KG1 (cell line): ENCODE data around the gene ADPRHL1.
"Not testable (repeated sequence)": the region's sequence is repeated elsewhere in the genome, so short reads cannot be mapped to it uniquely, and the experiment has no call there.

Source experiments
- DNase-seq: peaks from one replicate; lab custom pipeline; 2025; lab: John Stamatoyannopoulos, UW

The ADPRHL1 gene

DNA sequence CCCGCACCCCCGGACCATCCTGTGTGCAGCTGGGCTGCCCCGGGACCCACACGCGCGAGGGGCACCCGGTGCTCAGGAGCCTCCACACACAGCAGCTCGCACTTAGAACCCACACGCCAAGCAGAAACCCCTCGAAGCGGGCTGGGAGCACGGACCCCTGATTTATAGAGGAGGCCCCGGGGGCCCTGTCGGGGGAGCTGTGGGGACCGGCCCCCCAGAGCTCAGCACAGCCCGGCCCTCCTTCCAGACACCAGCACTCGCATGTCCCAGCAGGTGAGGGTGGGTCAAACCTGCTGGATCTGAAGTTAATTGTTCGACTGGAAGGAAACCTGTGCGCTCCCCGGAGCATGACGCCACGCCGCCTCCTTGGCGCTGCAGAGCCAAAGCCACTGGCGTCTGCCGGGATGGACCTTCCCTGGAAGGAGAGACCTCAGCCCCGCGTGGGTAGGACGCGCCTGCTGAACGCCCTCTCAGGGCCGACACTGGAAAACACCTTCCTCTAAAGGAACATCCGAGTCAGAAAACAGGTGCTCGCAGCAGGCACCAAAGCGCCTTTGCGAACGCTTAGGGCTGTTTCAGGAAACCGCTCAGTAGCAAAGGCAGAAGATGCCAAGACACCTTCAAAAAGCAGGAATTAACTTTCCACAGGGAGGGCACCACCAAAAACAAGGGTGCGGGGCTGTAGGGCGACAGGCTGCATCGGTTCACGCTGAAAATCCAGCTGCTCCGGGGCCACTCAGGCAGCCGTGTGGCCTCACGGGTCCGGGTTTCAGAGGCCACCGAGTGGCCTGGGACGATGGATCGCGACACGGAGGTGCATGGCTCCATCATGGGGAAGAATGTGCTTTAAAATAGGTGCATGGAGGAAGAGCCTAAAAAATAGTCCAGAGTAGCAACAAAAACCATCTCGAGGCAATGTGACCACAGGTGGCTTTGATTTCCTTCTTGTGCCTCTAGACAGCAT lies 51.6 kb downstream of the ADPRHL1 start:
- DNase-seq = no peak

DNA sequence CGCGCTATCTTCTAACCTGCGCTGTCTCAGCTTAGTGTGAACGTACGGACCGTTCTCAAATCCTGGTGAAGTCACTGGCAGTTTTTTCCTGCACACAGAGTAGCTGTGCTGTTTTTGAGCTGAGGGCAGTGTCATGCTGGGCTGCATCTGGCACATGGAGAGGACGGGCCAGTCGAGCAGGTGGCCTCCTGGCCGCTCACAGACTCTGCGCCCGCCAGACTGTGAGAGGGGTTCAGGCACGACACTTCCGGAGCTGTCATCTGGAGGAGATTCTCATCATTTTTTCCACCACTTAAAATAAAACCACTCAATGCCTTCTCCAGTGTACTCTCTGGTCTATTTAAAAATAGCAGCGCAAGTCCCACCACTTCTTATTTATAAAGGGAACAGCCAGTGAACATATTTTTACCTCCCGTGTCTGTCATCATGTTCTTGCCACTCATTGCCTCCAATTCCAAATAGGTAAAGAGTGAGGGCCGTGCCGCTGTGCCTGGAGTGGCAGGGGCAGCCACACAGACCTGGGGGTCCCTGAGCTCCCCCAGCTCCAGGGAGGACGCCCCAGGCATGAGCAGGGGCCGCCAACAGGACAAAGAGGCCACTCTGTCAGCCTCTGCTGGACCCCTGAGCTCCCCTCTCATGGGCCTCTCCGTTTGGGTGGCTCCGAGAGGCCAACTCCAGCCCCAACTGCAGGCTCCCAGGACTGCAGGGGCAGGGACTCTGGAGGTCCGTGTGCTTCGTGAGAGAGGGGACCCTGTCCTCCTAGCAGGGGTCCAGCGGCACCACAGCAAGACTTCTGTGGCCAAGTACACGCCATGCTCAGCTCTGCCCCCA lies 52.5 kb downstream of the ADPRHL1 start:
- no peak for DNase-seq

DNA sequence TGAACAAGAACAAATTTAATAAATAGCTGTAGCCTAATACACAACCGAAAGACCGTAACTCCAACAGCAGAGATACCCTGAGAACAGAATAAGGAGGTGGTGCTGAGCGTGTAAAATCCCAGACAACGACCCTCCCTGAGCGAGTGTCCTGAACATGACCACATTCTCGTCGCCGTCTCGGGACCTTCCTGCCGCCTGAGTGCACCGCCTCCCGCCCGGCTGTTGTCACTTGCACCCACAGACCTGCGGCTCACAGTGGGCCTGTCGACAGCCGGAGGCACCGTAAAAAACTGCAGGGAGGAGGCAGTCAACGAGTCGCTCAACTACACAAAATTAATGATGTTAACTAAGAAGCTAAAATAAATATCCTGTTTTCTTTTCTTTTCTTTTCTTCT lies 53.5 kb downstream of the ADPRHL1 start:
- DNase-seq = no peak

DNA sequence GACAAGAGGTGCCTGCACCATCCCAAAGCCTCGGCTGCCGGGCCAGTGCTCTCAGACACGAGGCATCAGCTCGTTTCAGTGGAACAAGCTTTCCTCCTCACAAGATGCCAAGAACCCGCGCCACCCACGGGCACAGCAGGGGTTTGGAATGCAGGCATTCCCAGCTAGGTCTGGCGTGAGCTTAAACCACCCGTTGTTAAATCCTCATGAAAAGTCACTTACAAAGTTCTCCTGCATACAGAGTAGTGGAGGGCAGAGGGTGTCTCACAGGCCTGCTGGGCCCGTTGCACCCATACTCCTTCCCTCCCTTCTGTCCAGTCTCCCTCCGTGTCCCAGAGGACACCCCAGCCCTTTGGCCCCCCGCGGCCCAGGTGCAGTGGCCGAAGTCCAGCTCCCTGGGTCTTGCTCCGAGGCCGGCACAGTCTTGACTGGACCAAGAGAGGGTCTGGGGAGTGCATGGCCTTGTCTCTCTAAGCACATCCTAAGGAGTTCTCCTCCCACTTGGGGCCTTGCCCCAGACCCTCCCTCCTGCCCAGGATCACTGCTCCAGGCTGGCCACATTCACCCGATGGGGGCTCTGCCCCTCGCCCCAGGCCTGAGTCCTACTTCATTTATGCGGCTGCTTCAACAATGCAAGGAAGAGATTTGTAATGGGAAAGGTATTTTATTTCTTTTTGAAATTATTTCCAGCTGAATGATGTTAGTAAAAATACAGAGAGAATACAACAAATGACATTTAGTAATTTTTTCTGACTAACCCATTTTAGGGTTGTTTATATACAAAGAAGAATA lies 54.1 kb downstream of the ADPRHL1 start:
- no peak for DNase-seq

DNA sequence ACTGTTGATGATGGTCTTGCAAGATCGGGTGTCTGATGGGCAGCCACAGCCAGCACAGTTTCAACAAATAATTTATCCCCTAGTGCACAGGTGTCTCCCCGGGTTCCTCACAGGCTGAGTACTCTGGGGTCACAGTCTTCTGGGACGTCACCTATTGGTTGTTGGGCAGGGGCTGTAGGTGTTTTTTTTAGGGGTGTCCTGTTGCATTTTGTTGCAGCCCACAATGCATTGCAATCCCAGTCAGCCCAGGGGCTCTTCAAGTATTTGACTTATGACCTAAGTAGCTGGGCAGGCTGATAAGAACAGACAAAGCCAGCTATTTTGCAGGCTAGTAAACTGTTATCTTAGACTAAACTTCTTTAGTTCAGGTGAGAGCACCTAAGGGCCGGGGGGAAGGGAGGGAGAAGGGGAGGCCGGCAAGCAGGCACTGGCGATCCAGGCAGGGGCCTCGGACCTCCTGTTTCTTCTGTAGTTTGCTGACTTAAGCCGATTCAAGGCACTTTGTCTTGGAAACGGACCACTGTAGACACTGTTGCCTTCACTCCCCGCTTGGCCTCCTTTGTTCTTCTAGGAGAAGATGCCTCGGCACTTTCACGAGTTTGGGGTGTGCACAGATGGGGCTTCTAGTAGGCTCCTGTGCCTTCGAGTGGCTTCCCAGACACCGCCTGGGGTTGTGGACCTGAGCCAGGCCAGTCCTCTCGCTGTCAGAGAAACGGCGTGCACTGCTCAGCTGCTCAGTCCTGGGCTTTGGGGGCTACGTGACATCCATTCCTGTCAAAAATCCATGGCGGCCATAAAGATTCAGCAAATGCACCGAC lies 55.5 kb downstream of the ADPRHL1 start:
- DNase-seq = no peak

DNA sequence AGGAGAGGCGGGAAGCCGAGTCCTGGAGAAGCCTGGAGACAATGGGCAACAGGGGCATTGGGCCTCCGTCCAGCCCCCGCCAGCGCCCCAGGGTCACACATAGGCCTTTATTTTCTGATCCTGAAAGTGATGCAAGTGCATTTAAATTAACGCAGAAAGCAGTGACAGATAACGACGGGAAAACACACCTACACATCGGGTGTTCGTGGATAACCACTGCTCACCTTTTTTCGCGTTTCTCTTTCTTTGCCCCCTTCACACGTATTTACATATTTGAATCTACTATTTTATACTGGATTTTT lies 59.0 kb downstream of the ADPRHL1 start:
- no peak for DNase-seq

DNA sequence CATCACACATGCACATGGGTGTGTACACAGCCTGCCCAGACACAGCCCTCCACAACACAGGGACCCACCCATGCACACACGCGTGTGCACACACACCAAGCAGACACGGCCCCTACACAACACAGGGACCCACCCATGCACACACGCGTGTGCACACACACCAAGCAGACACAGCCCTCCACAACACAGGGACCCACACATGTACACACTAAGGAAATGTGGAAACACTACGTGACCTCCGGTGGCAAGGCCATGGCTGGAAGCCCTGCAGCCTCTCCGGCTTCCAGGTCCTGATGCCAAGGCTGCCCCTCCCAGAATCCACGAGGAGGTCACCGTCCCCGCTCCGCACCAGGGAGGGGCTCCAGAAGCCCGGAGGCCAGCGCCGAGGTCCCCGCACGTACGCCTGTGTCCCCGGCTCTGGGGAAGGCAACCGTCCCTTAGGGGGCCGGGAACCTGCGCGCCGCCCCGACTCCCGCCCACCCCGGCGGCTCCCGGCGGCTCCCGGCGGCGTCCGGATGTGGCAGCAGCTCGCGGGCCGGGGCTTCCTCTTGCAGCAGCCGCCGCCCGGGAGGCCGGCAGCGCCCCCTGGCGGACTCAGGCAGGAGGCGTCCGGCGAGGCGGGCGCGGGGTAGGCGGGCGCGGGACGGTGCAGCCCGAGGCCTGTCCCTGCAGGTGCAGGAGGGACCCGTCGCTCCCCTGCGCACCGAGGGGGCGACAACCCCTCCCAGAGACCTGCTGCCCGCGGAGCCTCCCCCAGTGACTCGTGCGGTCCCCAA lies 59.5 kb downstream of the ADPRHL1 start:
- DNase-seq = peak; percentile 61

DNA sequence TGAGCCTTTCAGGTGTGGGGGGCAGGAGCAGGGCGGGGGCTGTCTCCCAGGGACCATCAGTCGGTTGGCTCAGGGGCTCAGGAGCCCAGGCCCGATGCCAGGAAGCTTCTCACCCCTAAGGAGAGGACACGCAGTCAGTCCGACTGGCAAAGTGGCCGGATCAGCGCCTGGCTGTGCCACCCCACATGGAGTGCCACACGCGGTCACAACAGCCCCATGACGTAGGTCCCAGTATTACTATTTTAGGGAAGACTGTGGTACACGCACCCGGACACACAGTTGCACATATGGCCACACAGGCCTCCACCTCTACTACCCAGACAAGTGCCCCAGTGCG lies 60.1 kb downstream of the ADPRHL1 start:
- DNase-seq = no peak

DNA sequence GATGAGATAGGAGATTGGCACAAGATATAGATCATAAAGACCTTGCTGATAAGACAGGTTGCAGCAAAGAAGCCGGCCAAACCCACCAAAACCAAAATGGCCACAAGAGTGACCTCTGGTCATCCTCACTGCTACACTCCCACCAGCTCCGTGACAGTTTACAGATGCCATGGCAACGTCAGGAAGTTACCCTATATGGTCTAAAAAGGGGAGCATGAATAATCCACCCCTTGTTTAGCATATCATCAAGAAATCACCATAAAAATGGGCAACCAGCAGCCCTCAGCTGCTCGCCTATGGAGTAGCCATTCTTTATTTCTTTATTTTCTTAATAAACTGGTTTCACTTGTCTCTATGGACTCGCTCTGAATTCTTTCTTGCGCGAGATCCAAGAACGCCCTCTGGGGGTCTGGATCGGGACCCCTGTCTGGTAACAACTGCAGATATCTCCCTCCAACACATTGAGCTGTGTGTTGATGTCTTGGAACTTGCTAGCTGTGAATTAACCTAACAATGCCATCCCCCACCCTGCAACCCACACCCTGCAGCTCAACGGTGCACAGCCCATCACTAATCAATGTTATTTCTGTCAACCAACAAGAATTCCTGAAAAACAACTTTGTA lies 62.3 kb downstream of the ADPRHL1 start:
- no peak for DNase-seq

DNA sequence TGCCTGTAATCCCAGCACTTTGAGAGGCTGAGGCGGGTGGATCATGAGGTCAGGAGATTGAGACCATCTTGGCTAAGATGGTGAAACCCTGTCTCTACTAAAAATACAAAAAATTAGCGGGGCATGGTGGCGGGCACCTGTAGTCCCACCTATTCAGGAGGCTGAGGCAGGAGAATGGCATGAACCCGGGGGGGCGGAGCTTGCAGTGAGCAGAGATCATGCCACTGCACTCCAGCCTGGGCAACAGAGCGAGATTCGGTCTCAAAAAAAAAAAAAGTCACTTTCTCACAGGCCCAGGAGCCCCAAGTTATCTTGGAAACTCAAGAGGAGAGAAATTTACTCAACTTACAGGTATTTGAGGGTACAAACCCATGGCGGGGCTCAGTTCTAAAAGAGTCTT lies 63.7 kb downstream of the ADPRHL1 start:
- not testable (repeated sequence) for DNase-seq

DNA sequence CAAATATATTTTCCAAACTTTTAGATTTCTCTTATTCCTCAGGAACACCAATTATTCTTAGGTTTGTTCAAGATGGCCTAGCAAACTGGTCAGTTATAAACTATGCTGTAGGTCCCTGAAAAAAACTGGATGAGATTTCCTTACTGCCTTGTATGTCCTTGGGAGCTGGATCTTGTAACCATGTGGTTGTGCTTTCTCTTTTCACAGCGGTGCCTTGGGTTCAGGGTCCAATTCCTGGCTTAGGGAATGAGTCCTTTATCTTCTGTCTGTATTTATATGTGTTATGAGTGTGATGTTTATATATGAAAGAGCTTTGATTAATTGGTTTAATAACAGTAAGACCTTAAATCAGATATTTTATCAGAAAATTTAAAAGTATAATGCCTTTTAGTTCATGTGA lies 65.9 kb downstream of the ADPRHL1 start:
- no peak for DNase-seq

DNA sequence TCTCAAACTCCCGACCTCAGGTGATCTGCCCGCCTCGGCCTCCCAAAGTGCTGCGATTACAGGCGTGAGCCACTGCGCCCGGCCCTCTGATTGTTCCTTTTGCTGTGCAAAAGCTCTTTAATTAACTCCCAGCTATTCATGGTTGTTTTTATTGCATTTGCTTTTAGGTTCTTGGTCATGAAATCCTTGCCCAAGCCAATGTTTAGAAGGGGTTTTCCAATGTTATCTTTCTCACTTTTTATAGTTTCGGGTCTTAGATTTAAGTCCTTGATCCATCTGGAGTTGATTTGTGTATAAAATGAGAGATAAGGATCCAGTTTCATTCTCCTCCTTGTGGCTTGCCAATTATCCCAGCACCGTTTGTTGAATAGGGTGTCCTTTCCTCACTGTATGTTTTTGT lies 70.2 kb downstream of the ADPRHL1 start:
- DNase-seq = no peak

DNA sequence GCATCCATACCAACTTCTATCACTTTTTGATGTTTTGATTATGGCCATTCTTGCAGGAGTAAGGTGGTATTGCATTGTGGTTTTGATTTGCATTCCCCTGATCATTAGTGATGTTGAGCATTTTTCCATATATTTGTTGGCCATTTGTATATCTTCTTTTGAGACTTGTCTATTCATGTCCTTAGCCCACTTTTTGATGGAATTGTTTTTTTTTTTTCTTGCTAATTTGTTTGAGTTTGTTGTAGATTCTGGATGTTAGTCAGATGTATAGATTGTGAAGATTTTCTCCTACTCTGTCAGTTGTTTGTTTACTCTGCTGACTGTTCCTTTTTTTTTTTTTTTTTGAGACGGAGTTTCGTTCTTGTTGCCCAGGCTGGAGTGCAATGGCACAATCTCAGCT lies 70.7 kb downstream of the ADPRHL1 start:
- not testable (repeated sequence) for DNase-seq

DNA sequence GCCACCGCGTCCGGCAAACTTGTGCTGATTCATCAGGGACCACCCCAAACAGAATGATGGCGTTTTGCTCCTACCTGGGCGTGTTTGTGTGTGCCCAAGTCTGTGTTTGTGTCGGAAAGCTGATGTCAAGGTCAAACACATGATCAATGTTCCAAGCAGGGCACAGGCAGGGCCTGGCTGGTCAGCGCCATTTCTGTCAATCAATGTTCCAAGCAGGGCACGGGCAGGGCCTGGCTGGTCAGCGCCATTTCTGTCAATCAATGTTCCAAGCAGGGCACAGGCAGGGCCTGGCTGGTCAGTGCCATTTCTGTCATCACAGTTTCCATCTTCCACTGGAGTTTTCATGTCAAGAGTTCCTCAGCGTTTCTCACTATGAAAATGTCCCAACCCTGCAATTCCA lies 74.5 kb downstream of the ADPRHL1 start:
- no peak for DNase-seq

DNA sequence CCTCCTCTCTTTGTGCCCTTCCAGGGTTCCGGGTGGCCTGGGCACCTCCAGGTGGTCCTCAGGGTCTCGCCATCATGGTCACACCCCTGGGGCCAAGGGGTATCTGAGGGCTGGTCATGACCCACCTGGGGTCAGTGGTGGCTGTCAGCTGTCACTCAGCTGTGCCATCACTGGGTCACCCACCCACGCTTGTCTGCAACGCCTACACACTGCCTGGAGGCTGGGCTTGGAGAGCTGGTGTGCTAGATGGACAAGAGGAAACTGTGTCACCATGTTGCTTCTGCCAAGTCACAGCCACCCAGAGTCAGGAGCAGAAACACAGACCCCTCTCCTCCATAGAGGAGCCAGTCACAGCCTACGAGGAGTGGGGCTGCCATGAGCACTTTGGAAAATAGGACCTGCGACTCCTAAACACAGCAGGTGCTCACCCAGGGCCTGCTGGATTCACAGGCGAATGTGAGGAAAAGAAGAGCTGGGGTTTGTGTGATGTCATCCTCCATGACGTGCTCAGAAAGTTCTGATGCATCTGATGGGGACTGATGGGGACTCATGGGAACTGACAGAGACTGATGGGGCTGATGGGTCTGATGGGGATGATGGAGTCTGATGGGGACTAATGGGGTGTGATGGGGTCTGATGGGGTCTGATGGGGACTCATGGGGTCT lies 78.6 kb downstream of the ADPRHL1 start:
- DNase-seq = no peak

DNA sequence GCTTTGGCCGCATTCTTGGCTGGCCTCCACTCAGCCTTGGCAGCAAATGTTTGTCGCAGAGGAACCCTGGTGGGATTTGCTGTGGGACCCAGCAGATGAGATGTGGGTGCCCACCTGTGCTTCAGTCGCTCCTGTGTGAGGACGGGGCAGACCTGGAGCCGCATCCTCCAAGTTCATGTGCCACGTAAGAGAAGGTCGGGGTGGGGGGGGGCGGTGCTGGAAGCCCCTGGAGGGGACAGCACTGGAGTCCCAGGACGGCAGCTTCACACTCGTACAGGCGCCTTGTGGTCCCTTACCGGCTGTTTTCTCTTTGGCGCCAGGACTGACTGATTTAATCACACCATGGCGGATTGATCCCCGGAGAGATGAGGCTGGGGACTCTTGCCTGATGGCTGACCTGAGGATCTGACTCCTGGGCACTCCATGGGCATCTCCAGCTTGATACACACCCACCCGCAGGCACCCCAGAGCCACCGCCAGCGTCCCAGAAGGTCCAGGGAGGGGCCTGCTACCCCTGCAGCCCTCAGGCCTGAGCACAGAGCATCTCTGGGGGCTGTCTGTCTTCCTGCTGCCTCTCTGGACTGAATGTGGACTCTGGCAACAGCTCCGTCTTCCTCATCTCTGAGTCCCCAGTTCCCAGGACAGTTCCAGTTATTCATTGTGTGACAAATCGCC lies 79.3 kb downstream of the ADPRHL1 start:
- DNase-seq = no peak

DNA sequence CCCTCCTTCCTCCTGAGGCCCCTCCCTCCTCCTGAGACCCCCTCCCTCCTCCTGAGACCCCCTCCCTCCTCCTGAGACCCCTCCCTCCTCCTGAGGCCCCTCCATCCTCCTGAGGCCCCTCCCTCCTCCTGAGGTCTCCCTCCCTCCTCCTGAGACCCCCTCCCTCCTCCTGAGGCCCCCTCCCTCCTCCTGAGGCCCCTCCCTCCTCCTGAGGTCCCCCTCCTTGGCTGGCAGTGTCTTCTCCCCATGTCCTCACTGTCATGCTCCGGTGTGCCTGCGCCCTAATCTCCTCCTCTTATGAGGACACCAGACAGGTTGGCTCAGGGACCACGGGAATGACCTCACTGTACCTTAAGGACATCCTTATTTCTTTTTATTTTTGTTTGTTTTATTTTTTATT lies 81.6 kb downstream of the ADPRHL1 start:
- DNase-seq = not testable (repeated sequence)

DNA sequence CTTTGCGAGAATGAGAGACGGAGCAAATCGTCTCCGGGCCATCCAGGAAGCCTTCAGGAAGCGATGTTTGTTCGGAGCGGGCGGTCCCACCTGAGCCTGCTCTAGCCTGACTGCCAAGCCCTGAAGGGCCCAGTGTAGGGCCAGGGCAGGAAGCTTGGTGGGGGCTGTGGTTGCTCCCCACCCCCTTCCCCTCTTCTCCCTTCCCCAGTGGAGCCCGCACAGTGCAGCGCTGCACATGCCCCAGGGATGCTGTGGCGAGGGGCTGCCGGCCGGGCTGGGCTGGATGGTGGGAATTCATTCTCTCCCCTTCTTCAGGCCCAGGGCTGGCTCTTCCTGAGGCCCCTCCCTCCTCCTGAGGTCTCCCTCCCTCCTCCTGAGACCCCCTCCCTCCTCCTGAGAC lies 82.2 kb downstream of the ADPRHL1 start:
- DNase-seq = no peak

DNA sequence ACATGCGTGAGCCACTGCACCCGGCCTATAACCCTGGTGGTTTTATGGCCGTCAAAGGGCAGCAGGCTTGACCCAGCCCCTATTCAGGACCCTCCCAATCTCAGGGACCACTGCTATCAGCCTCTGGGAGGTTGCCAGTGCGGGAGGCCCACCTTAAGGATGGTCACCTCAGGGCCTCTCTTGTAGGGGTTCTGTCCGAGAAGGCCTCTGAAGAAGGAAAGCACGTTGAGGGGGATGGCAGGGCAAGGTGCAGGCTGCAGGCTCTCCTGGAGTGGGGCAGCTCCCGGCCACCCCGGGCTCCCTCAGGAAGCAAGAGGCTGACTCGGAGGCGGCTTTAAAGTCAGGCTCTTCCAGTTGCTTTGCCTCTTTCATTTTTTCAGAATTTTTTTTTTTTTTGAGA lies 83.4 kb downstream of the ADPRHL1 start:
- no peak for DNase-seq
